Measurements from ENCODE around the gene EXOC6.
A peak's percentile ranks its signal among the peaks of the same experiment; 100 is the strongest.
"Not testable (repeated sequence)": the region's sequence is repeated elsewhere in the genome, so short reads cannot be mapped to it uniquely, and the experiment has no call there.

The EXOC6 gene

DNA sequence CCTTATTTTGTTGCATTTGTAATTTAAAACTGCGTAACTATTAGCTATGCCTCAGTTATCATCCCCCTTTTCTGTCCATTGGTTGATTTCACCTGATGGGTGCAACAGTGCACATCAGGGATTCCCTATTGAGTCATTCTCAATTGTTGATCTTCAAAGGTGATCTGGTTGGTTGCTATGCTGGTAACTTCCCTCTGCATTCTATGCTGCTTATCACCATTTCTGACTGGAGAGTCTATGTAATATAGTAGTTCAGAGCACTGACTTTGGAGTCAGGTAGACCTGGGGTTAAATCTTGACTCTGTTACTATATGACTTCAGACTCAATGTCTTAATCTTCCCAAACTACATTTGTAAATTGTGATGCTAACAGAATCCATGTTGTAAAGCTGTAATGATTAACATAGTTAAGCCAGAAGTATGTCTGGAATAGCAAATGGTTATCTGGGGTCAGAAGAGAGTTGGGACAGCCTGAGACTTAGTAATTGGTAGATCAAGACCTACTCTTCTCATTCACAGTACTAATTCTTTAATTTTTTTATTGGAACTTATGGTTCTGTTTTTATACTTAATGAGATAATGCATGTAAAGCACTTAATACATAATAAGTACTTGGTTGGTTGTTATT lies 38.1 kb downstream of the EXOC6 start:
- DNase-seq (ENCODE audit: low read depth in 2 of 2): no peak

GRCh38 chr10:92890471-92890870 lies 42.2 kb downstream of the EXOC6 start:
- DNase-seq (ENCODE audit: low read depth in 2 of 2): no peak

DNA sequence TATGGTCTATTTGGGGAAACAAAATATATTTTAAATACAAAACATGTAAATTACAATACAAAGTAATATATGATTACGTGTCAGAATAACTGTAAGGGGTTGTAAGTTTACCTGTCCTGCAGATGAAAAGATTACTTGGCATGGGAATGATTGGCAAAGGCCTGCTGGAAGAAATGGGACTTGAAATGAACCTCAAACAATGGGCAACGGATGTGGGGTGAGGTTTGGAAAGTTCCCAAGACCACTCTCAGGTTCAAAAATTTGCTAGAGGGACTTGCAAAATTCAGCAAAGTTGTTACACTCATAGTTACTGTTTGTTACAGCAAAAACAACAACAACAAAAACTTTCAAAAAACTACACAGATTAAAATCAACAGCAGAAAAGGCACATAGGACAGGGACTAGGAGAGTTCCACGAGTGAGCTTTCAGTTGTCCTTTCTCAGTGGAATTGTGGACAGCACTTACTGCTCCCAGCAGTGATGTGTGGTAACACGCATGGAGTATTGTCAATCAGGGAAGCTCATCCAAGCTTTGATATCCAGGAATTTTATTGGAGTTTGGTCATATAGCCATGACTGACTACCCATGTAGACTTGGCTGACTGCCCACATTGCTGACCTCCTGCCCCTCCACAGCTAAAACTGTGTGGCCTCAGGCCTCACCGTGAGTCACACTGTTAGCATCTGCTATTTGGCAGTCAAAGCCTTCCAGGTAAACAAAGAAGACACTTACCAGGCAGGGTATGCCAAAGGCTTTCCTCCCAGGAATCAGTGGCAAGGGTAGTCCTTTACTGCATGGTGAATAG lies 43.8 kb downstream of the EXOC6 start:
- DNase-seq (ENCODE audit: low read depth in 2 of 2): no peak

- DNase-seq (ENCODE audit: low read depth in 2 of 2): no peak
Measured at GRCh38 chr10:92892691-92893054, 44.4 kb downstream of the EXOC6 start.

DNA sequence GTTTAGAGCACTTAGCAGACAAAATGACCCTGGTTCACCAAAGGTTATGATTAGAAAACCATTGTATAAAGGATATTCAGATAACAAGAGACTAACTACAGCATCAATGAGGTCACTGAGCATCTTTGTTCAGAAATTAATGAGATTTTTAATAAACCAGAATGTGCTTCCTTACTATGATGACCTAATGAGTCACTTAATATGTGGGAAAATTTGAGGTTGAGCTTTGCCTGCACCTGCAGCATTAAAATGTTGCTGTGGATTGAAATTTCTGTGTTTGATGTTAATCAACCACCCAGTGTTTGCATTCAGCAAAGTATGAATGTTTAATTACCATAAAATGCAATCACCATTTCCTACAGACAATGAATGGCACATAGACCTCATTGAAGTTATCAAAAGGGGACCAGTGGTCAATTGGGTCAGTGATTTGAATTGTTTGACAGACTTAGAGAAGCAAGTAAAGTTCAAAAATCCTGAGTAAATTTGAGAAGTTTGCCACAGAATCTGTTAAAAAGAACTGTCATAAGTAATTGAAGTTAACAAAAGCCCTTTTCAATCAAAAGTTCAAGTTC lies 45.8 kb downstream of the EXOC6 start:
- DNase-seq (ENCODE audit: low read depth in 2 of 2): no peak

- no peak for DNase-seq (ENCODE audit: low read depth in 2 of 2)
Measured at GRCh38 chr10:92897916-92898315, 49.6 kb downstream of the EXOC6 start.

DNA sequence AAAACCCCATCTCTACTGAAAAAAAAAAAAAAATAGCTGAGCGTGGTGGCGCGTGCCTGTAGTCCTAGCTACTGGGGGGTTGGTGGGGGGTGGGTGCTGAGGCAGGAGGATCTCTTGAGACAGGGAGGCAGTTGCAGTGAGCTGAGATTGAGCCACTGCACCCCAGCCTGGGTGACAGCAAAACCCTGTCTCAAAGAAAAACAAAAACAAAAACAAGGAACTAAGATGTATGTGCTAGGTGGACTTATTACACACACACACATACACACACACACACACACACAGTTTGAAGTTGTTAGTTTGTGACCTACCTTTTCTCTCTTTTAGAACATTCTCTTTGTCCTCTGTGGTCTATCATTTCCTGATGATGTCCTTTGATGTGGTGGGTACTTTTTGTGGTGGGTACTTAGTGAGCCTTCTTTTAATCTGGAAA lies 53.5 kb downstream of the EXOC6 start:
- no peak for DNase-seq (ENCODE audit: low read depth in 2 of 2)

- DNase-seq (ENCODE audit: low read depth in 2 of 2): no peak
Measured at GRCh38 chr10:92903633-92904032, 55.3 kb downstream of the EXOC6 start.

DNA sequence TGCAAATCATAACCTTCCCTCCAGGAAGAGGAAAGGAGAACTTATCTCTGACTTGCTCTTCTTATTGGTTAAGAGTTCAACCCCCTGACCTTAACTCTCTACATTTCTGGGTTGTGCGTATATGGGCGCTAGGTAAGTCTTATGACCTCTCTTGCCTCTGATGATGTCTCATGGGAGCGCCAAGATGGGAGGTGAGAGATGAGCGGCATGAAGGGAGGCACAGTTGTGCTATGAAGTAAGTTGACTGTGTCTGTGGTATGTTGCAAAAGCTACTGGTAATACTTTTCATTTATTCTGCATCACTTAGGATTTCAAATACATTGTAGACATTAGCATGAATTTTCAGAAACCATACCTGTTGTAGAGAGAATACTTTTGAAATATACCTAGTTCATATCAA lies 59.0 kb downstream of the EXOC6 start:
- DNase-seq (ENCODE audit: low read depth in 2 of 2): no peak

DNA sequence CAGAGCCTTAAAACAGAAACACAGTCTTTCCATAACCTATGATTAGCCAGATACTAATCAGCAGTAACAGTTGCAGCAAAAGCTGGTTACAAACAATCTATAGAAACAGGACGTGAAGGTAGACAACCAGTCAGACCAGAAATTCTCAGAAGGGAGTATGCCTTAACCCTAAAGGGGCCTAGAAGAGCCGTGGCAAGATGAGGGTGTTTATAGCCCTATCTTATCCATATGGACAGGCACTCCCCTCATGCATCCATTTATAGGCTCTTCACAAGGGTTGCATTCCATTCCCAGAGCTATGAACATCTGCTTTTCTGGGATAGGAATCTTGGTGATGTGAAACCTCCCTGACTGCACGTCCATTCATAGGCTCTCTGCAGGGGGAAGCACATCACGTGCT lies 64.3 kb downstream of the EXOC6 start:
- DNase-seq (ENCODE audit: low read depth in 2 of 2): not testable (repeated sequence)

- no peak for DNase-seq (ENCODE audit: low read depth in 2 of 2)
Measured at GRCh38 chr10:92913973-92914372, 65.7 kb downstream of the EXOC6 start.

DNA sequence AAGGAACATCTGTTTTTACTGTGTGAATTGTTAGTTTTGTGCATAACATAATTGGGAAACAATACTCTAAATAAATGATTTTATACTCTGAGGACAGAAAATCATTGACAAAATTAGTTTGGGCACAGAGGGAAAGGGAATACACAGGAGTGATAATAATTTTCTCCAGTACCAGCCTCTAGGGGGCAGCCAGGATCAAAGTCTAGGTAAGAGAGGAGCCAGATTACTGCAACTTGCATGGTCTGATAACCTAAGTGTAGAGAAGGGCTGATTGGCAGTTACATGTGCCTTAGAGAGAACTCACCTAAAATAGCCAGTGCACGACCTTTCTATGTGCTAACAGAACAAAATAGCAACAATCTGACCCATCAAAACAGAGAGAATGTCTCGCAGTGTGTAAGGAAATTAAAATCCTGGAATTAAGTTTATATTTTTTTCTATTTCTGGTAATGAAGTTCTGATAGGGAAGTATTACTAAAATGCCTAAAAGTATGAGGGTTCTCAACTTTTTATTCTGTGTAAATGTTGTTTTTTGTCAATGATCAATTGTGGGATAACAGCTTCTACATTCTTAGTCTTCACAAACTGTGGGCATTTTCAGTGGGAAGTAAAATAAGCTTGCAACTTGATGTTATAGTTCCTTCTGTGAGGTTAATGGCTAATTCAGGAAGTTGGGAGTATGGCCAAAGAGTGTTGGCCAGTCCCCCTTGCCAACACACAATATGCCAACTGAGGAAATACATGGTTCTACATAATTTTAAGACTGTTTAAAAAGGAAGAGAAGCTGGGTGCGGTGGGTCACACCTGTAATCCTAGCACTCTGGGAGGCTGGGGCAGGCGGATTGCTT lies 66.4 kb downstream of the EXOC6 start:
- DNase-seq (ENCODE audit: low read depth in 2 of 2): peak; percentile 9 to 16

DNA sequence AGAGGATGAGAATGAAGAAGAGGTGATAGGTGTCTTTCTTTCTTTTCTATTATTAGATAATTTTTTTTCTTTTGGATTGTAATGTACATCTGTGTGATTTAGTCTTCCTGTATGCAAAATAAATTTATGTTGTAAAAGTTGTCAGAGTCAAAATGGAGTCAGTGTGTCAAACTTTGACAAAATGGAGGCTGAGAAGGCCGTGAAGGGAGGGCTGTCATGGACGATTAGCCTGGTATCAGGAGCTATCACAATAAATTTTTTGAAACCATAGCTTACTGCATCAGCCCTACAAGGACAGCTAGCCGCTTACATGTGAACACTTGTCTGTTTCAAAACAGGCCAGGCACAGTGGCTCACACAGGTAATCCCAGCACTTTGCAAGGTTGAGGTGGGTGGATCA lies 67.6 kb downstream of the EXOC6 start:
- no peak for DNase-seq (ENCODE audit: low read depth in 2 of 2)

- DNase-seq (ENCODE audit: low read depth in 2 of 2): no peak
Measured at GRCh38 chr10:92916433-92916832, 68.1 kb downstream of the EXOC6 start.

- no peak for DNase-seq (ENCODE audit: low read depth in 2 of 2)
Measured at GRCh38 chr10:92918603-92919002, 70.3 kb downstream of the EXOC6 start.

DNA sequence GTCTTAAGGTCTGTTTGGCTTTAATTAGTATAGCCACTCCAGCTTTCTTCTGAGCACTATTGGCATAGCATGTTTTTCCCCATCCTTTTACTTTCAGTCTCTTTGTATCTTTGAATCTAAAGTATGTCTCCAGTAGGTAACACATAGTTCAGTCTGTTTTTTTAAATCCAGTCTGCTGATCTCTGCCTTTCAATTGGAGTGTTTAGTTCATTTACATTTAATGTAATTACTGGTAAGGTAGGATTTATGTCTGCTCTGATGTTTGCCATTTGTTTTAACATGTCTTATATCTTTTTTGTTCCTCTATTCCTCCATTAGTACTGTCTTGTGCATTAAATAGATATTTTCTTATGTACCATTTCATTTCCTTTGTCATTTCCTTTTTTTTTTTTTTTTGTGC lies 72.5 kb downstream of the EXOC6 start:
- DNase-seq (ENCODE audit: low read depth in 2 of 2): no peak

DNA sequence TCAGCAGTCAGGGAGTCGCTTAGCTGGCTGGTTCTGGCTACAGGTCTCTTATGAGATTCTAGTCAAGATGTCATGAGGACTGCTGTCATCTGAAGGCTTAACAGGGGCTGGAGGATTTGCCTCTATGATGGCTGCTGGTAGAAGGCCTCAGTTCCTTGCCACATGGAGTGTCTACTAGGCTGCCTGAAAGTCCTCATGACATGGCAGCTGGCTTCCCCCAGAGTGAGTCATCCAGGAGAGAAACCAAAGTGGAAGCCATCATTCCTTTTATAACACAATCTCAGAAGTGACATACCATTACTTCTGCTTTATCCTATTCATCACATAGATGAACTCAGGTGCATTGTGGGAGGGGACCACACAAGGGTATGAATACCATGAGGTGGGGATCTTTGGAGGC lies 75.1 kb downstream of the EXOC6 start:
- DNase-seq (ENCODE audit: low read depth in 2 of 2): no peak

- DNase-seq (ENCODE audit: low read depth in 2 of 2): no peak
Measured at GRCh38 chr10:92929896-92930295, 81.6 kb downstream of the EXOC6 start.

- DNase-seq (ENCODE audit: low read depth in 2 of 2): no peak
Measured at GRCh38 chr10:92931597-92931996, 83.3 kb downstream of the EXOC6 start.

- no peak for DNase-seq (ENCODE audit: low read depth in 2 of 2)
Measured at GRCh38 chr10:92937876-92938275, 89.6 kb downstream of the EXOC6 start.

DNA sequence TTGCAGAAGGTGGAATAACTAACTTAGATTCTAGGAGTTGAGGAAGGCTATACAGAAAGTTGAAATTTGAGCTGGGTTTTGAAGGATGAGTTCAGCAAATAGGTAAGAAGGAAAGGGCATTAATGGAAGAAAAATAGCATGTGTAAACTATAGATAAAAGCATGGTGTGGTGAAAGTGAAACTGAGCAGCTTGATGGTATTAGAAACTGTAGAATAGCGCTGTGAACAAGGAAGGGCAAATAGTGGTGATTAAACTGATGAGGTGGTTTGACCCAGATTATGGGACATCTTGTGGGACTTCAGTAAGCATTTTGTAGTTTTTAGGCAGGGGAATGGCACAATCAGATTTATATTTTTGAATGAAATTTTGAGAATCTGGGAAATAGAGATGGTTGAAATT lies 90.5 kb downstream of the EXOC6 start:
- no peak for DNase-seq (ENCODE audit: low read depth in 2 of 2)

DNA sequence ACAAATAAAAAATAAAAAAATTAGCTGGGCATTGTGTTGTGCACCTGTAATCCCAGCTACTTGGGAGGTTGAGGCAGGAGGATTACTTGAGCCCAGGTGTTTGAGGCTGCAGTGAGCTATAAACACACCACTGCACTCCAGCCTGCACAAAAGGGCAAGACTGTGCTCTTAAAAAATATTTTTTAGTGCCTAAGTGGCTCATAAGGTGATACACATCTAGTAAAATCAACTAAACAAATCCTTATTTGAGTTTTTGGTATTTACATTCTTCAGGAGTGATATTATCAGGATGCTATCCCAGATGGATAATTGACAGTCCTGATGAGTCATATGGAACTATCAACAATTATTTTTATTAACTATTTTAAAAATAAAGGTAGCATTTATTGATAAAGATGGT lies 93.9 kb downstream of the EXOC6 start:
- DNase-seq (ENCODE audit: low read depth in 2 of 2): no peak
